BJ (cell line): ENCODE data around the gene RET. TPM values are rescaled to one million over a fixed set of nuclear protein-coding genes. Genes with fewer than 3 reads are reported as not detected.

Source experiments
- CTCF ChIA-PET: fragments of 350-600 bp; formaldehyde crosslinking; extraction: SDS; loops from one replicate; lab custom pipeline; 2021; ENCODE audit warnings: antibody characterized with exemption, inconsistent platforms; lab: Yijun Ruan, JAX
- POLR2A ChIA-PET: fragments of 300-600 bp; sonication (Branson Sonifier 250); formaldehyde crosslinking; extraction: SDS; loops from one replicate; lab custom pipeline; 2021; ENCODE audit warnings: antibody characterized with exemption; lab: Charles Lee
- DNase-seq: peaks from one replicate; pipeline ENCODE4 v3.0.0-alpha.2; 2011; ENCODE audit warnings: low read depth
- H3K27me3 ChIP-seq: 2 replicates; pipeline ENCODE4 v1.6.0; 2011; ENCODE audit warnings: low read length; ENCODE audit not compliant: control insufficient read depth, insufficient read depth
- H3K36me3 ChIP-seq: 2 replicates; pipeline ENCODE4 v1.5.1; 2011; ENCODE audit warnings: low read length; ENCODE audit not compliant: control insufficient read depth, insufficient read depth
- H3K4me3 ChIP-seq: 2 replicates; pipeline ENCODE4 v1.5.1; 2011; ENCODE audit warnings: low read depth, mild to moderate bottlenecking, control low read depth, low read length
- polyA plus RNA-seq: library from polyadenylated mRNA; depleted of rRNA; stranded (reverse); fragments of >200 nt; gene quantifications from 2 replicates; pipeline ENCODE4 v1.2.3, GENCODE V29; 2011
- TF ChIP-seq, protein P1 (sequence below): IDR thresholded peaks from 2 replicates; pipeline ENCODE4 v1.5.1; 2011; ENCODE audit warnings: low read depth, mild to moderate bottlenecking, control low read depth, inconsistent platforms, low read length, moderate library complexity; ENCODE audit not compliant: insufficient read depth

The RET gene
- polyA plus RNA-seq, 1 experiment, result 0.29 TPM

DNA sequence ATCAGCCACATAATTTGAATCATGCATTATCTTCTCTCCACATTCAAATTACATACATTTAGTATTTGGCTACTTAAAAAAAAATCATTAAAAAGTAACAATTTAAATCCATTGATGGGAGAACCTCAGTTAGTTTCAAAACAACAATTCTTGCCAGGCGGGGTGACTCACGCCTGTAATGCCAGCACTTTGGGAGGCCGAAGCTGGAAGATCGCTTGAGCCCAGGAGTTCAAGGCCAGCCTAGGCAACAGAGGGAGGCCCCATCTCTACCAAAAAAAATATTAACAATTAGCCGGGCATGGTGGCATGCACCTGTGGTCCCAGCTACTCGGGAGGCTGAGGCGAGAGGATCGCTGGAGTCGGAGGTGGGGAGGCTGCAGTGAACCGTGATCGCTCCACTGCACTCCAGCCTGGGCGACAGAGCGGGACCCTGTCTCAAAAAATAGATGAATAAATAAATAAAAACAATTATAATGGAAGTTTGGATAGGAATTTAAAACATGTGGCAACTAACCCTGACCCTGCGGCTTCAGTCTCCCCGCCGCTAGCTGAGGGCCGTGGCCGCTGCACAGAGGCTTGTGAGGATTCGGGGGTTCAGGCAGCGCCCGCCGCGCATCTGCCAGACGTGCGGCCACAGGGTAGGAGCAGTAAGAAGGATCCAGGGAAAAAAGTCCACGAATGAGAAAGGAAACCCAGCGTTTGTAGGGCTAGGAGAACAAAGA is 60.3 kb downstream of the RET start:
- CTCF ChIA-PET, result interaction anchor here (1.0 kb wide), 1 partner anchor 23 kb away, joined by 3 read pairs; no protein-coding TSS in a partner anchor
- DNase-seq, result no peak
- TF ChIP-seq, protein P1, sequence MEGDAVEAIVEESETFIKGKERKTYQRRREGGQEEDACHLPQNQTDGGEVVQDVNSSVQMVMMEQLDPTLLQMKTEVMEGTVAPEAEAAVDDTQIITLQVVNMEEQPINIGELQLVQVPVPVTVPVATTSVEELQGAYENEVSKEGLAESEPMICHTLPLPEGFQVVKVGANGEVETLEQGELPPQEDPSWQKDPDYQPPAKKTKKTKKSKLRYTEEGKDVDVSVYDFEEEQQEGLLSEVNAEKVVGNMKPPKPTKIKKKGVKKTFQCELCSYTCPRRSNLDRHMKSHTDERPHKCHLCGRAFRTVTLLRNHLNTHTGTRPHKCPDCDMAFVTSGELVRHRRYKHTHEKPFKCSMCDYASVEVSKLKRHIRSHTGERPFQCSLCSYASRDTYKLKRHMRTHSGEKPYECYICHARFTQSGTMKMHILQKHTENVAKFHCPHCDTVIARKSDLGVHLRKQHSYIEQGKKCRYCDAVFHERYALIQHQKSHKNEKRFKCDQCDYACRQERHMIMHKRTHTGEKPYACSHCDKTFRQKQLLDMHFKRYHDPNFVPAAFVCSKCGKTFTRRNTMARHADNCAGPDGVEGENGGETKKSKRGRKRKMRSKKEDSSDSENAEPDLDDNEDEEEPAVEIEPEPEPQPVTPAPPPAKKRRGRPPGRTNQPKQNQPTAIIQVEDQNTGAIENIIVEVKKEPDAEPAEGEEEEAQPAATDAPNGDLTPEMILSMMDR, result no peak
- no peaks in the 10 kb centered on the region for H3K27me3 ChIP-seq
- H3K36me3 ChIP-seq, result no peaks in the 10 kb centered on the region
- POLR2A ChIA-PET, result no interaction called here
- peak overlapping the region; percentile 73 for H3K4me3 ChIP-seq

DNA sequence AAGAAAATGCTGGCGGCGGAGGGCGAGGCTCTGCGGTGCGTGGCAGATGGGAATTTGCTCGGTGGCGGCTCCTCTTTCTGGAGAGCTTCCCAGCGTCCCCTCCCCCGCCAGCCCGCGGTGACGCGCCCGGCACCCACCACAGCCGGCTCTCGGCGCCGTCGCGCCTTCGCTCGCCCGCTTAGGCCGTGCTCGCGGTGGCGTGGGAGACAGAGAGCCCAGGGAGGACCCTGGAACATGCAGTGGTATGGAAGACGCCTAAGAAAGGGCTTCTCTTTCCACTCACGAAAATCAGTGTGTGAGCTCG is 60.8 kb downstream of the RET start:
- ChIA-PET POLR2A (no interaction called here), CTCF (interaction anchor here (0.7 to 1.7 kb wide), 3 partner anchors 23 to 67 kb away, joined by 3 to 4 read pairs (median 4); no protein-coding TSS in a partner anchor)
- Histone ChIP-seq H3K4me3 (peak overlapping the region; percentile 73), H3K36me3 (no peaks in the 10 kb centered on the region), H3K27me3 (no peaks in the 10 kb centered on the region)
- no peak for DNase-seq
- TF ChIP-seq, protein P1, result no peak

DNA sequence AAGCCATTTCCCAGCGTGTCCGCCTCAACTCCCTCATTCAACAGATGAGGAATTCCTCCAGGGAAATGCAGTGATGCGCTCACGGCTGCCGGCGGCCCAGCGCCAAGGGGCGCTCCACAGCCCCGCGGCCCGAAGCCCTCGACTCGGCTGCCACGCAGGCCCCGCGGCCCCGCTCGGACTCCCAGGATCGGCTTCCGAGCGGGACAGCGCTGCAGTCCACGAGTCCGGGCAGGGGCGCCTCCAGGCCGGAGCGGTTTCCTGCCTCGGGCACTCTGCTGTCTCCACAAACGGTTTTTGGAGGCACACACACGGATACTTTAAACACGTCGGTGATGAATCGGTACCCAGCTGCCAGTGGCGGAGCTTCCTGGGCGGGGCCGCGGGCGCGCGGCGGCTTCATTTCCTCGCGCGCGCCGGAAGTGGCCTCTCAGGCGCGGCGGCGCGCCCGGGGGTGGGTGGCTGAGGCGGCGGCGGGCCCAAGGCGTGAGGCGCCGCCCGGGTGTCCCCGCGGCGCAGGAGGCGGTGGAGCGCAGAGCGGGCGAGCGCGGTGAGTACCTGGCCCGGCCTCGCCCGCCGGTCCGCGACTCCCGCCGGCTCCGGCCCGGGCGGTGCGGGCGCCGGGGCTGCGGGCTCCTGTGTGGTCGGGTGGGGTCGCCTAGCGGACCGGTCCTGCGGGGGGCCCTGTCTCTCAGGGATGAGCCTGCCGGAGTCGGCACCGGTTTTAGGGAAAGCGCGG is 61.3 kb downstream of the RET start, which contains the start of gene CSGALNACT2:
Gene CSGALNACT2, plus strand, starts transcription at position 425 of the 736 bp plus-strand sequence. CDS start 16,705 bp downstream, outside the sequence.
- ChIA-PET POLR2A (no interaction called here), CTCF (interaction anchor here (0.7 to 1.7 kb wide), 4 partner anchors 22 to 67 kb away, joined by 3 to 6 read pairs (median 4); no protein-coding TSS in a partner anchor)
- Histone ChIP-seq H3K27me3 (no peaks in the 10 kb centered on the region), H3K4me3 (peak within 1 kb of the TSS; percentile 73), H3K36me3 (no peaks in the 10 kb centered on the region)
- no peak for DNase-seq
- TF ChIP-seq, protein P1, result no peak

DNA sequence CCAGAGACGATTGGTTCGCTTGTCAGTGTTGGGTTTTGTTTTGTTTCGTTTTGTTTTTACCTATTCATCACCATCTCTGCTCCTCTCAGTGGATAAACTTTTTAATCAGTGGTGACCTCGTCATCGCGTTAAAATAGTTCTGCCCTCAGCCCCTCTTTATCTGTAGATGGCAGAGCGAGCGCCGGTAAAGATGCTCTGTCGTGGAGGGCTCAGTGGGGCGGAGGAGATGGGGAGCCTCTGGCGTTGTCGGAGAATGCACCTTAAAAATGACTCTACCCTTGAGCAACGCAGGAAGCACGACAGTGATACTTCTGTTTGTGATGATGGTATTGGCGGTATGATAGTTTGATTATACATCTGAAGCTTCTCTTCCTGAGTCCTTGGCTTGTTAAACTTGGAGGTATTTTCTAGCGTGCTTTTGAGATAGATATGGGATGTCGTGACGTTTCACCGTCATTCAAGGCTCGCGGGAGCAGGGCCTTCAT is 61.9 kb downstream of the RET start:
- DNase-seq, result no peak
- POLR2A ChIA-PET, result interaction anchor here (0.6 kb wide), 1 partner anchor 34 kb away, joined by 3 read pairs; no protein-coding TSS in a partner anchor
- TF ChIP-seq, protein P1, result peak; percentile 9; the same call in 1 of the 2 replicates
- Histone ChIP-seq H3K4me3 (peak overlapping the region; percentile 73), H3K36me3 (no peaks in the 10 kb centered on the region), H3K27me3 (no peaks in the 10 kb centered on the region)
- CTCF ChIA-PET, result interaction anchor here (0.7 to 1.7 kb wide), 3 partner anchors 32 to 66 kb away, joined by 3 to 6 read pairs (median 4); no protein-coding TSS in a partner anchor

DNA sequence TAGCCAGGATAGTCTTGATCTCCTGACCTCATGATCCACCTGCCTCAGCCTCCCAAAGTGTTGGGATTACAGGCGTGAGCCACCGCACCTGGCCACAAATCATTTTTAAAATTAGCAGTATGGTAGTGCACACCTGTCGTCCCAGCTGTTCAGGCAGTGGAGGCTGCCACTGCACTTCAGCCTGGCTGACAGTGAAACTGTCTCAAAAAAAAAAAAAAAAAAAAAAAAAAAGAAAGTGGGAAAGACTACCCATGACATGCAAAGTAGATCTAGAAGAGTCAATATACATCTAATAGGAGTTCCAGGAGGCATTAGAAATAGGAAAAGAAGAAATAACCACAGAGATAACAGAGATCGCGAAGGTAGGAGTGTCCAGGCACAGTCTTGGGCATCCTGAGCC is 64.6 kb downstream of the RET start:
- no peak overlapping the region for H3K4me3 ChIP-seq
- POLR2A ChIA-PET, result no interaction called here
- TF ChIP-seq, protein P1, result no peak
- DNase-seq, result no peak
- H3K27me3 ChIP-seq, result no peaks in the 10 kb centered on the region
- no peaks in the 10 kb centered on the region for H3K36me3 ChIP-seq
- CTCF ChIA-PET, result interaction anchor here (1.4 kb wide), 1 partner anchor 64 kb away, joined by 3 read pairs; no protein-coding TSS in a partner anchor
